Stimulated activated CD8-positive, alpha-beta memory T cell treated with anti-CD3 and anti-CD28 coated beads, Interleukin-15, amount 100 ng/mL, for 4 hours (primary cell): ENCODE data around the gene UBE2H.

Experiments used
- DNase-seq, 2 donors: peaks; one replicate each; pipeline ENCODE4 v3.0.0-alpha.2; 2020; ENCODE audit warnings: low read depth in 2 of 2

The UBE2H gene

GRCh38 chr7:129950191-129950932, 2.4 kb downstream of the UBE2H start:
- DNase-seq, result no peak

GRCh38 chr7:129949292-129950133, 3.2 kb downstream of the UBE2H start:
- DNase-seq, result no peak

- peak; percentile 56 to 72 for DNase-seq
These were observed 3.9 kb downstream of the UBE2H start for GRCh38 chr7:129948877-129949291.

GRCh38 chr7:129948338-129948737, 4.4 kb downstream of the UBE2H start:
- no peak for DNase-seq

- no peak for DNase-seq
These were observed 5.1 kb downstream of the UBE2H start for GRCh38 chr7:129947701-129948100.

GRCh38 chr7:129947049-129947448, 5.7 kb downstream of the UBE2H start:
- no peak for DNase-seq

GRCh38 chr7:129946282-129946681, 6.5 kb downstream of the UBE2H start:
- DNase-seq, result no peak

GRCh38 chr7:129943352-129943751, 9.4 kb downstream of the UBE2H start:
- no peak for DNase-seq

- no peak for DNase-seq
These were observed 12.4 kb downstream of the UBE2H start for GRCh38 chr7:129940329-129940728.

GRCh38 chr7:129939881-129940280, 12.9 kb downstream of the UBE2H start:
- DNase-seq, result no peak

- no peak for DNase-seq
These were observed 19.1 kb downstream of the UBE2H start for GRCh38 chr7:129933627-129934026.

GRCh38 chr7:129926618-129927017, 26.1 kb downstream of the UBE2H start:
- no peak for DNase-seq

GRCh38 chr7:129925416-129926002, 27.3 kb downstream of the UBE2H start:
- DNase-seq, result no peak

GRCh38 chr7:129924602-129925001, 28.2 kb downstream of the UBE2H start:
- DNase-seq, result no peak

- no peak for DNase-seq
These were observed 29.1 kb downstream of the UBE2H start for GRCh38 chr7:129923709-129924108.

- DNase-seq, result no peak
These were observed 33.3 kb downstream of the UBE2H start for GRCh38 chr7:129919492-129919891.

GRCh38 chr7:129918922-129919321, 33.8 kb downstream of the UBE2H start:
- DNase-seq, result no peak

- DNase-seq, result no peak
These were observed 34.8 kb downstream of the UBE2H start for GRCh38 chr7:129917934-129918333.

GRCh38 chr7:129914536-129915272, 38.1 kb downstream of the UBE2H start:
- DNase-seq, result peak in 1 of 2 donors; percentile 3

GRCh38 chr7:129913428-129913827, 39.3 kb downstream of the UBE2H start:
- DNase-seq, result no peak

- no peak for DNase-seq
These were observed 41.0 kb downstream of the UBE2H start for GRCh38 chr7:129911790-129912189.

GRCh38 chr7:129909669-129910068, 43.1 kb downstream of the UBE2H start:
- no peak for DNase-seq
